Nucleus accumbens (tissue), 56 donors: ENCODE data around the gene KDM6A.

Experiments used
- DNase-seq, 56 donors: peaks; one replicate each; lab custom pipeline; 2025; lab: John Stamatoyannopoulos, UW

The KDM6A gene

DNA sequence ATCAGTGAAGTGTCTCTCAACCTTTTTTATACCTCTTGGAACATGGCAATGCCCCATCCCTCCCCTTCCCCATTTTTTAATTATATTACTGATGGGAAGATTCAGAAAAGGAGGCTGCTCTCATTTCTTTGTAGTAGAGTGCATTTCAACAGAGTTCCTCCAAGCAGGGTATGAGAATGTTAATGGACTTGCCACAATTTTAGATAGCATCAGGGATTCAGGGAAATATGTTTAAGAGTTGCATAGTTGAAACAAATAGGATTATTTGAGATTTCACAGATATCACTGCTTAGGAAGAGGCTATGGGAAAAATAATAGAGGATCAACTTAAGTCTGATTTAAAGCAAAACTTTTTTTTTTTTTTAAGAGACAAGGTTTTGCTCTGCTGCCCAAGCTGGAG lies 281.5 kb downstream of the KDM6A start:
- DNase-seq, result no peak

DNA sequence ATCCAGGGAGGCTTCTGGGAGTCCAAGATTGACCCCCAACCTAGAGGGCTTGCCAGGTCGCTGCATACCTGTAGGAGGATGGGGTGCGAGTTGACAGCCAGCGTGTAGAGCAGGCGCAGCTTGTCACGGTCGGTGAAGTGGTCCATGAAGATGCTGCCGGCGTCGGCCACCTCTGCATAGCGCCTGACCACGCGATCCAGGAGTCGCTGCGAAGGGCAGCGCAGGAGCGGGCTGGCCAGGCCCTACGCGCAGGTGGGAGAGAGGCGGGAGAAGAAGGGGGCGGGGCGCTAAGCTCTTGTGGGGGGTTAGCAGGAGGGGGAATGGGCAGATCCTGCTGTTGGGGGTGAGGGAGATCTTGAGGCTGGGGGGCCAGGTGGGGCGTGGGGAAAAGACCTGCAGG lies 284.7 kb downstream of the KDM6A start:
- DNase-seq, result no peak
